Gastroesophageal sphincter (tissue), 3 donors: ENCODE measurements around the gene FAM171A2.

ENCODE experiments used
- CTCF ChIP-seq, 4 experiments: fragments of 200-600 bp in 2 of 4; fragments of 450-650 bp in 2 of 4; sonication (generic) in 1 of 4; IDR thresholded peaks; one replicate each; pipeline ENCODE4 v1.5.1; 2017 to 2019; ENCODE audit warnings: antibody characterized with exemption in 4 of 4, mild to moderate bottlenecking in 2 of 4, moderate library complexity in 2 of 4
- EP300 ChIP-seq: sonication (generic); formaldehyde crosslinking; IDR thresholded peaks from one replicate; pipeline ENCODE4 v1.6.1; 2017; ENCODE audit warnings: antibody characterized with exemption, mild to moderate bottlenecking
- POLR2AphosphoS5 ChIP-seq: sonication (generic); formaldehyde crosslinking; IDR thresholded peaks from one replicate; pipeline ENCODE4 v1.6.1; 2017; ENCODE audit warnings: antibody characterized with exemption

GRCh38 chr17:44359458-44360143, 4.1 kb downstream of the FAM171A2 start:
- TF ChIP-seq CTCF (IDR thresholded peaks at IDR 0.05) = no peak
- no peak for TF ChIP-seq POLR2AphosphoS5
- no peak for TF ChIP-seq EP300
